B cell (primary cell): ENCODE results near the gene ELMO1. TPM values are rescaled to one million over a fixed set of nuclear protein-coding genes. Genes with fewer than 3 reads are reported as not detected.

Experiments used
- ATAC-seq: fragments of 200-7000 bp; cut with Tn5 transposase; one replicate; pipeline ENCODE4 v1.10.0; 2021; ENCODE audit warnings: low read depth, mild to moderate bottlenecking, moderate number of reproducible peaks, moderate library complexity
- CTCF ChIA-PET: fragments of 350-600 bp; sonication (Branson Sonifier 250); formaldehyde crosslinking; loops from one replicate; lab custom pipeline; 2021; ENCODE audit warnings: antibody characterized with exemption, inconsistent platforms; lab: Charles Lee
- POLR2A ChIA-PET: fragments of 350-600 bp; sonication (Branson Sonifier 250); formaldehyde crosslinking; loops from one replicate; lab custom pipeline; 2021; ENCODE audit warnings: antibody characterized with exemption; lab: Charles Lee
- DNase-seq: peaks from one replicate; pipeline ENCODE4 v3.0.0; 2013
- H2AFZ ChIP-seq: 2 replicates; pipeline ENCODE4 v1.6.1; 2012; ENCODE audit warnings: mild to moderate bottlenecking, low read depth, low read length; ENCODE audit not compliant: insufficient read depth, poor library complexity, severe bottlenecking
- H3K27ac ChIP-seq, 2 donors: 1 replicate in 1 of 2; 2 replicates in 1 of 2; pipeline ENCODE4 v1.5.1; 2012 to 2013; ENCODE audit warnings: low read length in 2 of 2, mild to moderate bottlenecking in 2 of 2, moderate library complexity in 1 of 2
- H3K27me3 ChIP-seq, 4 experiments: fragments of 200-600 bp in 1 of 4; sonication (generic) in 1 of 4; replicated peaks in 1 of 4; 1 replicate in 2 of 4; 2 replicates in 2 of 4; pipeline versions ENCODE4 v1.6.1 to v1.7.0; 2013 to 2016; ENCODE audit warnings: low read length in 3 of 4, mild to moderate bottlenecking in 2 of 4, mixed read lengths in 1 of 4, moderate library complexity in 1 of 4; ENCODE audit not compliant: insufficient read depth in 4 of 4, control insufficient read depth in 3 of 4; ENCODE audit errors: control extremely low read depth in 1 of 4
- H3K36me3 ChIP-seq, 2 experiments: replicated peaks in 1 of 2; 1 replicate in 1 of 2; 2 replicates in 1 of 2; pipeline versions ENCODE4 v1.6.1 to v1.7.1; 2013; ENCODE audit warnings: low read length in 1 of 2; ENCODE audit not compliant: insufficient read depth in 2 of 2, control insufficient read depth in 1 of 2; ENCODE audit errors: control extremely low read depth in 1 of 2, extremely low read depth in 1 of 2
- H3K4me1 ChIP-seq, 2 donors: fragments of 200-600 bp in 1 of 2; sonication (generic) in 1 of 2; 1 replicate in 1 of 2; 2 replicates in 1 of 2; pipeline versions ENCODE4 v1.5.1 to v1.6.1; 2013 to 2017; ENCODE audit warnings: low read length in 2 of 2; ENCODE audit not compliant: control insufficient read depth in 2 of 2, insufficient read depth in 2 of 2
- H3K4me2 ChIP-seq: replicated peaks from 2 replicates; pipeline ENCODE3; 2012; ENCODE audit warnings: mild to moderate bottlenecking, low read depth, low read length; ENCODE audit not compliant: poor library complexity, severe bottlenecking
- H3K4me3 ChIP-seq, 5 experiments: fragments of 200-600 bp in 1 of 5; sonication (generic) in 1 of 5; 1 replicate in 3 of 5; 2 replicates in 2 of 5; pipeline versions ENCODE4 v1.5.1 to v1.7.0; 2011 to 2016; ENCODE audit warnings: low read length in 4 of 5, mild to moderate bottlenecking in 4 of 5, low read depth in 2 of 5, control low read depth in 1 of 5, moderate library complexity in 1 of 5; ENCODE audit not compliant: insufficient read depth in 1 of 5; ENCODE audit errors: control extremely low read depth in 1 of 5, extremely low read depth in 1 of 5
- H3K79me2 ChIP-seq: fragments of 200-600 bp; sonication (generic); one replicate; pipeline ENCODE4 v1.6.0; 2016; ENCODE audit warnings: low read length; ENCODE audit not compliant: control insufficient read depth, insufficient read depth
- H3K9ac ChIP-seq: fragments of 200-600 bp; sonication (generic); 2 replicates; pipeline ENCODE4 v1.6.1; 2017; ENCODE audit warnings: mild to moderate bottlenecking, low read length, moderate library complexity
- H3K9me3 ChIP-seq, 3 donors: one replicate each; pipeline versions ENCODE4 v1.6.1 to v1.7.1; 2013; ENCODE audit warnings: low read length in 2 of 3; ENCODE audit not compliant: control insufficient read depth in 2 of 3, insufficient read depth in 1 of 3; ENCODE audit errors: control extremely low read depth in 1 of 3
- H4K20me1 ChIP-seq: 2 replicates; pipeline ENCODE4 v1.6.0; 2012; ENCODE audit warnings: mild to moderate bottlenecking, low read length; ENCODE audit not compliant: insufficient read depth, control insufficient read depth, poor library complexity, severe bottlenecking
- H3K27ac Mint-ChIP-seq: one replicate; pipeline ENCODE4 v1.8.0; 2021; ENCODE audit warnings: mixed read lengths
- H3K27me3 Mint-ChIP-seq: one replicate; pipeline ENCODE4 v1.8.0; 2021; ENCODE audit warnings: mixed read lengths
- H3K4me1 Mint-ChIP-seq: one replicate; pipeline ENCODE4 v1.8.0; 2021; ENCODE audit warnings: mixed read lengths
- H3K4me3 Mint-ChIP-seq: one replicate; pipeline ENCODE4 v1.8.0; 2021; ENCODE audit warnings: mixed read lengths
- H3K9me3 Mint-ChIP-seq: one replicate; pipeline ENCODE4 v1.8.0; 2022; ENCODE audit warnings: mixed read lengths; ENCODE audit not compliant: insufficient read depth
- EZH2 ChIP-seq: IDR thresholded peaks from 2 replicates; pipeline ENCODE4 v1.6.1; 2012; ENCODE audit warnings: borderline replicate concordance, low read depth, mild to moderate bottlenecking, moderate library complexity, low read length; ENCODE audit not compliant: insufficient read depth, poor library complexity, severe bottlenecking
- WGBS: methylation state at CpG from one replicate; pipeline ENCODE4 v1.1.5; 2013; ENCODE audit warnings: missing lambda C conversion rate; ENCODE audit not compliant: insufficient coverage; 5-methylcytosine and 5-hydroxymethylcytosine counted together
- intact Hi-C: fragments of 100-400 bp; cut with micrococcal nuclease; formaldehyde crosslinking; loops from one replicate; pipeline ENCODE4 v1.10.0; 2022
- polyA plus RNA-seq: library from polyadenylated mRNA; depleted of rRNA; stranded (reverse); fragments of >200 nt; gene quantifications from 2 replicates; pipeline ENCODE4 v1.2.3, GENCODE V29; 2012
- total RNA-seq, 2 donors: library from RNA; stranded (reverse); fragments of 120-200 nt in 1 of 2; gene quantifications; 1 replicate in 1 of 2; 2 replicates in 1 of 2; pipeline versions ENCODE4 v1.2.3 to v1.2.4, GENCODE V29; 2013 to 2022
- TF ChIP-seq, protein P1 (sequence below): fragments of 200-600 bp; IDR thresholded peaks from one replicate; pipeline ENCODE4 v1.8.0; 2022; ENCODE audit warnings: antibody characterized with exemption, mild to moderate bottlenecking

The ELMO1 gene
- total and polyA plus RNA-seq, 2 donors (not counting 1 experiment from before 2014, with no cell fraction given): 44.7 to 177 TPM

DNA sequence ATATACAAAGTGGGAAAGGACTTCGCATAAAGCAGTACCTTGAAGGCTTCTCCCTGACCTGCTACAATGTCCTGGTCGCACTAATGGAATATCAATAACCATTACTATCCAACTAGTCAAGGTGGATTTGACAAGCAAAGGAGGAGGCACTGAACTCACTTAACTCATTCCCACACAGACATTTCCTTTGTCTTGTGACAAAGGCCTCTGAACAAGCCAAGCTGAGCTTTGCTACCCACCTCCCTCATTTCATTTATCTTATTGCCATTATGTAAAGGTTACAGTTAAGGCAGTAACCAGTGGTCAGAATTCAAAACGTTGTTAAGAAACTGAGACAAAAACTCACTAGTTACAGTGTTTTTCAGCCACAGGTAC, 7.3 kb downstream of the ELMO1 start:
- intact Hi-C loops: loop anchor here (1.0 kb wide), 1 partner anchor 19 kb away; no protein-coding TSS in a partner anchor
- H3K9me3 ChIP-seq: peaks cover 0 to 4% (median 0%) of the 10 kb centered on the region in 3 donors
- peak overlapping the region; percentile 42 to 47 for H3K27ac ChIP-seq
- H3K9ac ChIP-seq: peak overlapping the region; percentile 15
- H3K4me3 Mint-ChIP-seq: peak overlapping the region; percentile 66
- peaks cover 25% of the 10 kb centered on the region for H4K20me1 ChIP-seq
- H2AFZ ChIP-seq: peak overlapping the region; percentile 3
- H3K4me2 ChIP-seq: peak overlapping the region; percentile 55
- peak overlapping the region in 1 of 5 experiments; percentile 20 for H3K4me3 ChIP-seq
- H3K27ac Mint-ChIP-seq: peak overlapping the region; percentile 69
- H3K9me3 Mint-ChIP-seq: no peaks in the 10 kb centered on the region
- no peaks in the 10 kb centered on the region for H3K27me3 Mint-ChIP-seq
- no peak for DNase-seq
- TF ChIP-seq EZH2: no peak
- TF ChIP-seq, protein P1, sequence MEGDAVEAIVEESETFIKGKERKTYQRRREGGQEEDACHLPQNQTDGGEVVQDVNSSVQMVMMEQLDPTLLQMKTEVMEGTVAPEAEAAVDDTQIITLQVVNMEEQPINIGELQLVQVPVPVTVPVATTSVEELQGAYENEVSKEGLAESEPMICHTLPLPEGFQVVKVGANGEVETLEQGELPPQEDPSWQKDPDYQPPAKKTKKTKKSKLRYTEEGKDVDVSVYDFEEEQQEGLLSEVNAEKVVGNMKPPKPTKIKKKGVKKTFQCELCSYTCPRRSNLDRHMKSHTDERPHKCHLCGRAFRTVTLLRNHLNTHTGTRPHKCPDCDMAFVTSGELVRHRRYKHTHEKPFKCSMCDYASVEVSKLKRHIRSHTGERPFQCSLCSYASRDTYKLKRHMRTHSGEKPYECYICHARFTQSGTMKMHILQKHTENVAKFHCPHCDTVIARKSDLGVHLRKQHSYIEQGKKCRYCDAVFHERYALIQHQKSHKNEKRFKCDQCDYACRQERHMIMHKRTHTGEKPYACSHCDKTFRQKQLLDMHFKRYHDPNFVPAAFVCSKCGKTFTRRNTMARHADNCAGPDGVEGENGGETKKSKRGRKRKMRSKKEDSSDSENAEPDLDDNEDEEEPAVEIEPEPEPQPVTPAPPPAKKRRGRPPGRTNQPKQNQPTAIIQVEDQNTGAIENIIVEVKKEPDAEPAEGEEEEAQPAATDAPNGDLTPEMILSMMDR: no peak
- no peak for ATAC-seq
- no peaks in the 10 kb centered on the region for H3K27me3 ChIP-seq
- H3K4me1 ChIP-seq: peaks cover 23 to 26% of the 10 kb centered on the region in 2 donors
- peaks cover 78% of the 10 kb centered on the region for H3K79me2 ChIP-seq
- POLR2A ChIA-PET: interaction anchor here (0.7 kb wide), 1 partner anchor 151 kb away, joined by 3 read pairs; no protein-coding TSS in a partner anchor
- WGBS: 100% methylated on average over 2 of the region's 3 CpGs
- CTCF ChIA-PET: interaction anchor here (0.9 to 1.5 kb wide), 3 partner anchors 12 to 54 kb away, joined by 3 to 5 read pairs (median 3); no protein-coding TSS in a partner anchor
- peaks cover 65% of the 10 kb centered on the region for H3K4me1 Mint-ChIP-seq
- H3K36me3 ChIP-seq: peaks cover 1 to 7% of the 10 kb centered on the region in 2 experiments

DNA sequence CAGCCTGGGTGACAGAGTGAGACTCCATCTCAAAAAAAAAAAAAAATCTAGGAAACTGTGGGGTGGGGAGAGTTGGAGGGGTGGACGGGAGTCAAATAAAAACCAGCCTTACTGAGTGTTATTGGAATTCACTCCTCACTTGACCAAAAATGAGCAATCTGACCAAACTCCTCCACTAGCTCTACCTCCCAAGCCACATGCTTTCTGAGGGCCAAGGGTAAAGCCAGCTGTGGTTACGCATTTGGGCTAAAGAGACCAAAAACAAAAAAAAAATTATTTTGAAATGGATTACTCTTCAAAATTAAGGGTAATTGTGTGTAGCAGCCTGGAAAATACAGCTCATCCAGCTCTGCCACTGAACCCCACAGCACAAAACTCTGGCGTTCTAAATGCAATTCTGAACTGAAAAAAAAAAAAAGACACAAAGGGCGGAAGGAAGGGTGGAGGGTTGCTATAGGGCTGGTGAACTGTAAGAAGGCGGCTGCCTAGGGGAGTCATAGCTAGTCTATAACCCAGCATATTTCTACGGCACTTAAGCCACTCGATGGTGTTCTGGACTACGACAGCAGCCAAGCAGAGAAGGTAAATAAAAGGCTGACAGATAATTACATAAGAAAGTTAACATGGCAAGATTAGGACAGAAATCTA, 7.8 kb downstream of the ELMO1 start:
- TF ChIP-seq, protein P1: no peak
- no peak for TF ChIP-seq EZH2
- intact Hi-C loops: loop anchor here (1.0 kb wide), 1 partner anchor 19 kb away; no protein-coding TSS in a partner anchor
- H3K4me3 ChIP-seq: peak overlapping the region in 1 of 5 experiments; percentile 3
- H2AFZ ChIP-seq: peak overlapping the region; percentile 3
- peaks cover 1 to 7% of the 10 kb centered on the region in 2 experiments for H3K36me3 ChIP-seq
- peak overlapping the region; percentile 15 for H3K9ac ChIP-seq
- no CpG with 5 or more reads among the region's 8 CpGs for WGBS
- H3K79me2 ChIP-seq: peaks cover 83% of the 10 kb centered on the region
- peak; percentile 67 for ATAC-seq
- H3K4me2 ChIP-seq: peak overlapping the region; percentile 55
- POLR2A ChIA-PET: interaction anchor here (0.7 kb wide), 1 partner anchor 150 kb away, joined by 3 read pairs; no protein-coding TSS in a partner anchor
- H3K27me3 ChIP-seq: no peaks in the 10 kb centered on the region
- H3K4me3 Mint-ChIP-seq: peak overlapping the region; percentile 66
- no peaks in the 10 kb centered on the region for H3K9me3 Mint-ChIP-seq
- H3K4me1 ChIP-seq: peaks cover 23 to 25% of the 10 kb centered on the region in 2 donors
- H3K27ac ChIP-seq: peak overlapping the region; percentile 42 to 47
- peaks cover 62% of the 10 kb centered on the region for H3K4me1 Mint-ChIP-seq
- peak overlapping the region; percentile 69 for H3K27ac Mint-ChIP-seq
- H4K20me1 ChIP-seq: peaks cover 30% of the 10 kb centered on the region
- peak; percentile 32 for DNase-seq
- no peaks in the 10 kb centered on the region for H3K27me3 Mint-ChIP-seq
- CTCF ChIA-PET: interaction anchor here (0.7 to 1.5 kb wide), 5 partner anchors 8 to 55 kb away, joined by 3 to 5 read pairs (median 3); partner anchors contain the start of gene ELMO1
- H3K9me3 ChIP-seq: peaks cover 0 to 4% (median 0%) of the 10 kb centered on the region in 3 donors
